ENCODE measurements around the gene CSK.

CSK gene

DNA sequence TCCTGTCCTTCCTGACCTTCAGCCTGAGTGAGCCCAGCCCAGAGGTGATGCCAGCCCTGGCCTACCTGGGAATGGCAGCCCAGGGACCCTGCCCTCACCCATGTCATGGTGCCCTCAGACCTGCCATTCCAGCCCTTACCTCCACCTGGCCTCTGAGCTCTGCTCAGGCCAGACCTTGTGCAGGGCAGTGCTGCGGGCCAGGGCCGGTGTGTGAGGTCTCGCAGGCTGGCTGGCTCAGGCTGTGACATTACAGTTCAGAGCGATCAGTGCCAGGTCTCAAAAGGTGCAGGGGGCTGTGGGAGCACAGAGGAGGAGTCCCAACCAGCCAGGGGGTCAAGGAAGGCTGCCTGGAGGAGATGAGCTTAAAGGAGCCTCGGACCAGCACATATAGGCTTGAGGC, 38.2 kb downstream of the CSK start:
- in situ Hi-C loops (cut with MboI; ENCODE audit: low sequenced_read_pairs) = no loop called here

DNA sequence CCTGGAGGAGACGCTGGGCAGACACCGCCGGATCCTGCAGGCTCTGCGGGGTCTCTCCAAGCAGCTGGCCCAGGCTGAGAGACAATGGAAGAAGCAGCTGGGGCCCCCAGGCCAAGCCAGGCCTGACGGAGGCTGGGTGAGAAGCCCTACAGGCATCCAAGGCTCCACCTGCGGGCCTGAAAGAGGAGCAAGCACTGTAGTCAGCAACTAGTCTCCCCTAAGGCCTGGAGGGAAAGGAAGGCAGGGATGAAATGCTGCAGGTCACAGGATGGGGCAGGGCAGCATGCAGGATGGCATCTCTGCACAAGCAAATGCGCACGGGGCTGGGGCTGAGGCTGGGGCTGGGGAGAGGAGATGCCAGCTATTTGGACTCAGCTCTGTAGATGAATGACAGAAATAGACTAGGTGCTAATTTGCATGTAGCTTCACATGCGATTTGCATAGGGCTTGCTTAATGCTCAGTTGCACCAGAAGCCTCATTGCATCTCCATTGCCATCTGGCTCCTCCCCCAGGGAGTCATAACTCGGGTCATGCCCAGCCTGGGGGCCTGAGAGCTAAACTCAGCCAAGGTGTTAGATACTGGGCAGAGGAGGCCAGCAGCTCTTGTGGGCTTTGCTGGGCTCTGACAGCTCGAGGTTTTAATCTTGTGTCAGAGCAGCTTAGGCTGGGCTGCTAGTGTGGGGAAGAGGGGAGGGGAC, 39.4 kb downstream of the CSK start:
- in situ Hi-C loops (cut with MboI; ENCODE audit: low sequenced_read_pairs) = no loop called here

- in situ Hi-C loops (cut with MboI; ENCODE audit: low sequenced_read_pairs) = no loop called here
These were observed 39.9 kb downstream of the CSK start for GRCh38 chr15:74821790-74822158.

- in situ Hi-C loops (cut with MboI; ENCODE audit: low sequenced_read_pairs) = no loop called here
These were observed 40.4 kb downstream of the CSK start for GRCh38 chr15:74822233-74822632.

GRCh38 chr15:74823324-74823723, 41.4 kb downstream of the CSK start:
- in situ Hi-C loops (cut with MboI; ENCODE audit: low sequenced_read_pairs) = no loop called here

DNA sequence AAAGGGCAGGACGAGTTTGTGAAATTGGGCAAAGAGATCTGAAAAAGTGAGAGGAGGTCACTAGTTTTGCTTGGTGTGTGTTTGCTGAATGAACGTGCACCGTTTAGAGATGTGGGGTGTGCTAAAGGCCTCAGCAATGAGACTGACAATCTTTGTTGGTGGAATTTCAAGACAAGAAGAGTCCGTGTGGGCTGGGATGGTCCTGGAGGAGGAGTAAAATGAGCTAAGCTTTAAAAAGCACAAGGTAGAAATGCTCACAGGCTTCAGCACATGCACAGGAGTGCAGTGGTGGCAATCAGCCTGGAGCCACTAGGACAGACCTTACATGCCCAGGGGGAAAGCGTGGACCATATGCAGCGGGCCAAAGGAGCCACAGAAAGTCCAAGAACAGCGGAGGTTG, 43.1 kb downstream of the CSK start:
- in situ Hi-C loops (cut with MboI; ENCODE audit: low sequenced_read_pairs) = no loop called here

GRCh38 chr15:74825866-74826265, 44.0 kb downstream of the CSK start:
- in situ Hi-C loops (cut with MboI; ENCODE audit: low sequenced_read_pairs) = no loop called here

GRCh38 chr15:74826364-74826819, 44.5 kb downstream of the CSK start, which contains the start of gene CPLX3:
TSS of gene CPLX3 (plus strand) at chr15:74826627. CDS start at chr15:74826704, 77 bp downstream.
- in situ Hi-C loops (cut with MboI; ENCODE audit: low sequenced_read_pairs) = no loop called here

DNA sequence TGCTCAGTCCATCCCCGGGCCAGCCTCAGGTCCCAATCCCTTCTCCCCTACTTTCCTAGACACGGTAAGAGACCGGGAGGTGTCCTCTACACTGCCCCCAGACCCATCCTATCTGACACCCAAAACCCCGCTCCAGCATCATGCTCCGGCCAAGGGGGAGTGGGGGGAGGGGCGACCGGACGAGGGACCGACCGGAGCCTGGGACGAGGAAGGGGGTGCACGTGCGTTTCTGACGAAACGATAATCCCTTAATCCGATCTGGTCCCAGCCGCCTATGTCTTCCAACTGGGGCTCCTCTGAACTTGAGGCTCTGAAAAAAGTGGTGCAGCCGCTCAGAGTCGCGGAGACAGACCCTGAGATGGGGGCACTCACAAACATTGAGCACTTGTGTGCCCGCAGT, 45.0 kb downstream of the CSK start:
- in situ Hi-C loops (cut with MboI; ENCODE audit: low sequenced_read_pairs) = no loop called here

- in situ Hi-C loops (cut with MboI; ENCODE audit: low sequenced_read_pairs) = no loop called here
These were observed 45.7 kb downstream of the CSK start for GRCh38 chr15:74827614-74828013.

DNA sequence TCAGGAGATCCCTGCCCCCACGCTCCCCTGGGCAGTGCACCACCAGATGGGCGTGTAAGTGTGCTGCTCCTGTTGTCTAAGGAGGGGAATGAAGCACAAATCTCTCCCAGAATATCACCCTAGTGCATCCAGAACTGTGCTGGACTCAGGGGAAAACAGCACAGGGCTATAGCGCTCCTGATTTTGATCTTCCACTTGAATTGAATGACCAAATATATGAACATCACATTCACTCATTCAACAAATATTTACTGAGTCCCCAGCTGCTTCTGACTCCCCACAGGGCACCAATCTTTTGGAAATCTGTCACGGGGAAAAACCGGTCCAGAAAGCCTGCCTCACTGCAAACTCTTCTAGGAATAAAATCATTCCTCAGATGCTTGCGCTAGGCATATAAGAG, 47.0 kb downstream of the CSK start:
- in situ Hi-C loops (cut with MboI; ENCODE audit: low sequenced_read_pairs) = no loop called here

- in situ Hi-C loops (cut with MboI; ENCODE audit: low sequenced_read_pairs) = no loop called here
These were observed 47.6 kb downstream of the CSK start for GRCh38 chr15:74829486-74829885.

DNA sequence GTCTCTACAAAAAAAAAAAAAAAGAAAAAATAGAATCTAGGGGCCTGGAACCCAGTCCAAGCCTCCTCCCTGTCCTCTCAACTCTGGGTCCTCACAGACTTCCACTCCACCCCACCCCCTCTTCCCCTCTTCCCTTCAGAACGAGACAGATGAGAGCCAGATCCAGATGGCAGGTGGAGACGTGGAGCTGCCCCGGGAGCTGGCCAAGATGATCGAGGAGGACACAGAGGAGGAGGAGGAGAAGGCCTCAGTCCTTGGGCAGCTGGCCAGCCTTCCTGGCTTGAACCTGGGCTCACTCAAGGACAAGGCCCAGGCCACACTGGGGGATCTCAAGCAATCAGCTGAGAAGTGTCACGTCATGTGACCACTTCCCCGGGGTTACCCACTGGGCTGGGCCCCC, 48.1 kb downstream of the CSK start:
- in situ Hi-C loops (cut with MboI; ENCODE audit: low sequenced_read_pairs) = no loop called here

GRCh38 chr15:74830868-74831267, 49.0 kb downstream of the CSK start:
- in situ Hi-C loops (cut with MboI; ENCODE audit: low sequenced_read_pairs) = no loop called here

DNA sequence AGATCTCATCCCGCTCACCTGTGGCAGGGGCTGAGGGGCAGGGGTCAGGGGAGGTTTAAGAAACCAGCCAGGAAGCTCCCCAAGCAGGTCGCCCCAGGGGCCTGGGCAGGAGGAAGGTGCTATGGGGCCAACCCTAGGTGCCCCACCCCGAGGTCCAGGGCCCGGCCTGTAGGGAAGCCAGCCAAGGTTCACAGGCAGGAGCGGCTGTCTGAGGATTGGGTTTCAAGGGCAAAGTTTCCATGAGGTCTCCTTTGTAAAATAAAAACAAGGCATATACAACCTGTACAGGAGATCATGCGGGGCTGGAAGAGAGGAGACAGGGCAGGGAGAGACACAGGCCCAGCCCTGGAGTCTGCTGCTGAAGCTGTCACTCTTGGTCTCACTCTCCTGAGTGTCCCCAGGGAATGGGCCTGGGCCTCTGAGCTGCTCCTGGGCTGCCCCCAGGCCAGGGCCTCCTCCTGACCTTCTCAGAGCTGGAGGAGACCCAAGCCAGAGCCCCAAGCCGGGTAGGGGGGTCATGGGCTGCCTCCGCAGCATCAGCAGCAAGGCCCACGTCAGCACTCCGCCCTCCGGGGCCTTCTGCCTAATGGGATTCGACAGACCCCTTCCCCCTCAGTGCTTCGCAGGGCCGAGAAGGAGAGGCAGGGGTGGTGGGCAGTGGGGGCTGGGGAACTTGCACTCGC, 50.1 kb downstream of the CSK start:
- in situ Hi-C loops (cut with MboI; ENCODE audit: low sequenced_read_pairs) = no loop called here

DNA sequence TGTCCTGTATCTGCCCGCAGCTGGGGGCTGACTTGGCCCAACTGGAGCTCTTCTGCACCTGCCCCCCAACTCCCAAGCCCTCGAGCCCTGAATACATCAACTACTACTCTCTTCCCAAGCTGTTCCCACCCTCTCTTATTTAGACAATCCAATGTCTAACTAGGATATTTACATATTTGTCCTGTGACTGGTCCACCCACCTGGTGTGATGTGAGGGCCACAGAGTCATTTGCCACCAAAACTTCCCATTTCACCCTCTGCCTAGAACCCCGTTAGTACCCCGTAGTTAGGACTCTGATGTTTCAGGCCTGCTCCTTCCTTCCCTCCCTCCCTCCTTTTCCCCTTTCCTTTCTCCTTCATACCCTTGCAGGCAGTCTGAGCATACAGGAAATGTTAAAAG, 50.9 kb downstream of the CSK start:
- in situ Hi-C loops (cut with MboI; ENCODE audit: low sequenced_read_pairs) = no loop called here

GRCh38 chr15:74833376-74834107, 51.7 kb downstream of the CSK start:
- in situ Hi-C loops (cut with MboI; ENCODE audit: low sequenced_read_pairs) = no loop called here

DNA sequence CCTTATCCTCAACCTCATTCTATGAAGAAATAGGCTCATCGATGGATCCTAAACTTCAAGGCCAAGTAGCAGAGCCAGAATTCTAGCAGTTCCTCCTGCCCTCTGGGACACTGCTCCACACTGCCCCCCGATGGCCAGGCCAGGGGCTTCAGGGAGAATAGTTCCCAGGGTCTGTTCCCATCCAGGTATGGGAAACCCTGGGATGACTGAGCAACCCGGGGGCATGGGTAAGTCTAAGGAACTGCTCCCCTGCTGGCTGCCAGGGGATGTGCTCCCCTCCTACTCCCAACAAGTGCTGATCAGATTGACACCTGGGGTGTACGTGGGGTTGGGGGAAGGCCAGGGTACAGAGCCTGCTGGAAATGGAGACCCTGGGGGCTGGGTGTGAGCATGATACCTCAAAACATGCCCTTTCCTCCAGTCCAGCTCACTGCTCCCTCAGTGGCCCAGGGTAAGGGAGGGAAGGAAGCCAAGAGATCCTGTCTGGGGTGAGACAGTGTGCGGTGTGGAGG, 53.5 kb downstream of the CSK start:
- in situ Hi-C loops (cut with MboI; ENCODE audit: low sequenced_read_pairs) = no loop called here

DNA sequence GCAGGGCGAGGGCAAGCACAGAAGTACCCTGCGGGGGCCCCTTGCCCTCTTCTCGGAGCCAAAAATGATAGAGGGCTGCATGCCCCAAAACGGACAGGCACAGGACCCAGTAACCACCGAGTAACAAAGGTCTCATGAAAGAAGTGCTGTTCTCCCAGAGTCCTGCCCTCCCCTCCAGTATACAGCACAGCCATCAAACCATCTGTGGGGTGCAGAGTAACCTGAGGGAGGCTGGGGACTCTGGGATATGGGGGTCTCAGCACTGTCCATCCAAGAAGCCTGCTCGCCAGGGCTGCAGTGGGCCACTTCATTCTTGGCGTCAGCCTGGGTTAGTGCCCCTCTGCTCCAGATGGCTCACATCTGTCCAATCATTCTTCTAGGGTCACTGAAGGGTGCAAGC, 55.0 kb downstream of the CSK start:
- in situ Hi-C loops (cut with MboI; ENCODE audit: low sequenced_read_pairs) = no loop called here

DNA sequence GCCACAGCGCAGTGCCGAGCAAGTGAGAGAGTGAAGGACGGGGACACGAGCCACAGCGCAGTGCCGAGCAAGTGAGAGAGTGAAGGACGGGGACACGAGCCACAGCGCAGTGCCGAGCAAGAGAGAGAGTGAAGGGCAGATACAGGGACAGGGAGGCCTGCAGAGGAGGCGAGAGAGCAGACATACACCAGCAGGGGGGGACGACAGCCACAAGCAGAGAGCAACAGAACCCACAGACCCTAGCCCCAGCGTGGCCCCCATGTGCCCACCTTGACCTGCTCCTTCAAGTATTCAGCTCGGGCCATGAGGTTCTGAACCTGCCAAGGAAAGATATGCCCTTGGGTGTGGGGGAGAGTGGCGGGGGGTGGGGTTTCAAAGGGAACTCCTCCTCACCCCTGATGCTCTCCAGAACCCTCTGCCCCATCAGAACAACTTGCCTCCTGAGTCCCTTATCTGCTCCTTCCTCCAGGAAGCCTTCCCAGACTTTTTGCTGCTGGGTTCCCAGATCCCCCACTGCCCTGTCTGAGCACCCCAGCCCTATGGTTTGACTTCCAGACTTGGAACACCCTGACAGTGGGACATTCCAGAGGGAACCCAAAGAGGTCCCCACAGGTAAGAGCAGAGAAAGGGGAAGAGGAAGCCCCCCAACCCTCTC, 55.7 kb downstream of the CSK start:
- in situ Hi-C loops (cut with MboI; ENCODE audit: low sequenced_read_pairs) = no loop called here

DNA sequence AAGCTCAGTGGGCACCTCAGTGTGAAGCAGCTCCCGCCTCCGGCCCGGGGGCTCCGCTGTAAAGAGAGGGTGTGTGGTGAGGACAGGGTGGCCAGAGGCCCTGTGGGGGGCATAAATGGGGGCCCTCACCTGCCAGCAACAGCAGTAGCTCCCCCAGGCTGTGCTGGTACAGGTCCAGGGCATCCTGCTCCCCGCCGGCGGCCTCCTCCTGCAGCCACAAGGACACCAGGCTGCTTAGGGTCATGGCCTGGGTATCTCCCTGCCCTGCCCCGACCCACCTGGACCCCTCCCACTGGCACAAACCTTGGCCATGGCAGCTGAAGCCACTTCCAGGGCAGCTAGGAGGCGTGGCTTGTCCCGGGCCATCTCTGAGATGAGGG, 56.2 kb downstream of the CSK start:
- in situ Hi-C loops (cut with MboI; ENCODE audit: low sequenced_read_pairs) = no loop called here

Data from HL-60/S4 (cell line).